B cell (primary cell): Measurements from ENCODE around the gene PLEKHM3. TPM values are rescaled to one million over a fixed set of nuclear protein-coding genes. Genes with fewer than 3 reads are reported as not detected.

Experiments
- ATAC-seq: fragments of 200-7000 bp; cut with Tn5 transposase; one replicate; pipeline ENCODE4 v1.10.0; 2021; ENCODE audit warnings: low read depth, mild to moderate bottlenecking, moderate number of reproducible peaks, moderate library complexity
- CTCF ChIA-PET: fragments of 350-600 bp; sonication (Branson Sonifier 250); formaldehyde crosslinking; loops from one replicate; lab custom pipeline; 2021; ENCODE audit warnings: antibody characterized with exemption, inconsistent platforms; lab: Charles Lee
- POLR2A ChIA-PET: fragments of 350-600 bp; sonication (Branson Sonifier 250); formaldehyde crosslinking; loops from one replicate; lab custom pipeline; 2021; ENCODE audit warnings: antibody characterized with exemption; lab: Charles Lee
- DNase-seq: peaks from one replicate; pipeline ENCODE4 v3.0.0; 2013
- H2AFZ ChIP-seq: 2 replicates; pipeline ENCODE4 v1.6.1; 2012; ENCODE audit warnings: mild to moderate bottlenecking, low read depth, low read length; ENCODE audit not compliant: insufficient read depth, poor library complexity, severe bottlenecking
- H3K27ac ChIP-seq, 2 donors: 1 replicate in 1 of 2; 2 replicates in 1 of 2; pipeline ENCODE4 v1.5.1; 2012 to 2013; ENCODE audit warnings: low read length in 2 of 2, mild to moderate bottlenecking in 2 of 2, moderate library complexity in 1 of 2
- H3K27me3 ChIP-seq, 4 experiments: fragments of 200-600 bp in 1 of 4; sonication (generic) in 1 of 4; replicated peaks in 1 of 4; 1 replicate in 2 of 4; 2 replicates in 2 of 4; pipeline versions ENCODE4 v1.6.1 to v1.7.0; 2013 to 2016; ENCODE audit warnings: low read length in 3 of 4, mild to moderate bottlenecking in 2 of 4, mixed read lengths in 1 of 4, moderate library complexity in 1 of 4; ENCODE audit not compliant: insufficient read depth in 4 of 4, control insufficient read depth in 3 of 4; ENCODE audit errors: control extremely low read depth in 1 of 4
- H3K36me3 ChIP-seq, 2 experiments: replicated peaks in 1 of 2; 1 replicate in 1 of 2; 2 replicates in 1 of 2; pipeline versions ENCODE4 v1.6.1 to v1.7.1; 2013; ENCODE audit warnings: low read length in 1 of 2; ENCODE audit not compliant: insufficient read depth in 2 of 2, control insufficient read depth in 1 of 2; ENCODE audit errors: control extremely low read depth in 1 of 2, extremely low read depth in 1 of 2
- H3K4me1 ChIP-seq, 2 donors: fragments of 200-600 bp in 1 of 2; sonication (generic) in 1 of 2; 1 replicate in 1 of 2; 2 replicates in 1 of 2; pipeline versions ENCODE4 v1.5.1 to v1.6.1; 2013 to 2017; ENCODE audit warnings: low read length in 2 of 2; ENCODE audit not compliant: control insufficient read depth in 2 of 2, insufficient read depth in 2 of 2
- H3K4me2 ChIP-seq: replicated peaks from 2 replicates; pipeline ENCODE3; 2012; ENCODE audit warnings: mild to moderate bottlenecking, low read depth, low read length; ENCODE audit not compliant: poor library complexity, severe bottlenecking
- H3K4me3 ChIP-seq, 5 experiments: fragments of 200-600 bp in 1 of 5; sonication (generic) in 1 of 5; 1 replicate in 3 of 5; 2 replicates in 2 of 5; pipeline versions ENCODE4 v1.5.1 to v1.7.0; 2011 to 2016; ENCODE audit warnings: low read length in 4 of 5, mild to moderate bottlenecking in 4 of 5, low read depth in 2 of 5, control low read depth in 1 of 5, moderate library complexity in 1 of 5; ENCODE audit not compliant: insufficient read depth in 1 of 5; ENCODE audit errors: control extremely low read depth in 1 of 5, extremely low read depth in 1 of 5
- H3K79me2 ChIP-seq: fragments of 200-600 bp; sonication (generic); one replicate; pipeline ENCODE4 v1.6.0; 2016; ENCODE audit warnings: low read length; ENCODE audit not compliant: control insufficient read depth, insufficient read depth
- H3K9ac ChIP-seq: fragments of 200-600 bp; sonication (generic); 2 replicates; pipeline ENCODE4 v1.6.1; 2017; ENCODE audit warnings: mild to moderate bottlenecking, low read length, moderate library complexity
- H3K9me3 ChIP-seq, 3 donors: one replicate each; pipeline versions ENCODE4 v1.6.1 to v1.7.1; 2013; ENCODE audit warnings: low read length in 2 of 3; ENCODE audit not compliant: control insufficient read depth in 2 of 3, insufficient read depth in 1 of 3; ENCODE audit errors: control extremely low read depth in 1 of 3
- H4K20me1 ChIP-seq: 2 replicates; pipeline ENCODE4 v1.6.0; 2012; ENCODE audit warnings: mild to moderate bottlenecking, low read length; ENCODE audit not compliant: insufficient read depth, control insufficient read depth, poor library complexity, severe bottlenecking
- H3K27ac Mint-ChIP-seq: one replicate; pipeline ENCODE4 v1.8.0; 2021; ENCODE audit warnings: mixed read lengths
- H3K27me3 Mint-ChIP-seq: one replicate; pipeline ENCODE4 v1.8.0; 2021; ENCODE audit warnings: mixed read lengths
- H3K4me1 Mint-ChIP-seq: one replicate; pipeline ENCODE4 v1.8.0; 2021; ENCODE audit warnings: mixed read lengths
- H3K4me3 Mint-ChIP-seq: one replicate; pipeline ENCODE4 v1.8.0; 2021; ENCODE audit warnings: mixed read lengths
- H3K9me3 Mint-ChIP-seq: one replicate; pipeline ENCODE4 v1.8.0; 2022; ENCODE audit warnings: mixed read lengths; ENCODE audit not compliant: insufficient read depth
- CTCF ChIP-seq: fragments of 200-600 bp; IDR thresholded peaks from one replicate; pipeline ENCODE4 v1.8.0; 2022; ENCODE audit warnings: antibody characterized with exemption, mild to moderate bottlenecking
- EZH2 ChIP-seq: IDR thresholded peaks from 2 replicates; pipeline ENCODE4 v1.6.1; 2012; ENCODE audit warnings: borderline replicate concordance, low read depth, mild to moderate bottlenecking, moderate library complexity, low read length; ENCODE audit not compliant: insufficient read depth, poor library complexity, severe bottlenecking
- WGBS: methylation state at CpG from one replicate; pipeline ENCODE4 v1.1.5; 2013; ENCODE audit warnings: missing lambda C conversion rate; ENCODE audit not compliant: insufficient coverage; 5-methylcytosine and 5-hydroxymethylcytosine counted together
- intact Hi-C: fragments of 100-400 bp; cut with micrococcal nuclease; formaldehyde crosslinking; loops from one replicate; pipeline ENCODE4 v1.10.0; 2022
- polyA plus RNA-seq: library from polyadenylated mRNA; depleted of rRNA; stranded (reverse); fragments of >200 nt; gene quantifications from 2 replicates; pipeline ENCODE4 v1.2.3, GENCODE V29; 2012
- total RNA-seq, 2 donors: library from RNA; stranded (reverse); fragments of 120-200 nt in 1 of 2; gene quantifications; 1 replicate in 1 of 2; 2 replicates in 1 of 2; pipeline versions ENCODE4 v1.2.3 to v1.2.4, GENCODE V29; 2013 to 2022

Gene PLEKHM3
- total and polyA plus RNA-seq, 2 donors (not counting 1 experiment from before 2014, with no cell fraction given) = 4.0 to 17.7 TPM

- Mint-ChIP-seq H3K9me3 (no peaks in the 10 kb centered on the region), H3K4me1 (peaks cover 6% of the 10 kb centered on the region), H3K27ac (no peak overlapping the region), H3K4me3 (no peak overlapping the region), H3K27me3 (peaks cover 12% of the 10 kb centered on the region)
- ChIA-PET CTCF (interaction anchor here (0.5 to 1.1 kb wide), 2 partner anchors 317 to 341 kb away, joined by 3 read pairs; no protein-coding TSS in a partner anchor), POLR2A (no interaction called here)
- intact Hi-C loops = loop anchor here (1.0 kb wide), 2 partner anchors 317 to 436 kb away; no protein-coding TSS in a partner anchor
- Histone ChIP-seq H2AFZ (no peak overlapping the region), H3K9ac (no peak overlapping the region), H4K20me1 (no peaks in the 10 kb centered on the region), H3K4me3 (no peak overlapping the region), H3K36me3 (no peaks in the 10 kb centered on the region), H3K4me1 (no peaks in the 10 kb centered on the region), H3K9me3 (no peaks in the 10 kb centered on the region), H3K4me2 (no peak overlapping the region), H3K79me2 (no peaks in the 10 kb centered on the region), H3K27ac (no peak overlapping the region), H3K27me3 (no peaks in the 10 kb centered on the region)
- ATAC-seq (no peak), DNase-seq (no peak)
- no CpG with 5 or more reads among the region's 2 CpGs for WGBS
- TF ChIP-seq EZH2 = no peak
- TF ChIP-seq CTCF = no peak
These were observed 37.6 kb upstream of the PLEKHM3 start for GRCh38 chr2:208062961-208063360.

GRCh38 chr2:208062113-208062512, 36.8 kb upstream of the PLEKHM3 start:
- CTCF ChIA-PET = interaction anchor here (0.7 kb wide), 1 partner anchor 316 kb away, joined by 3 read pairs; no protein-coding TSS in a partner anchor
- H3K9me3 Mint-ChIP-seq = no peaks in the 10 kb centered on the region
- peaks cover 12% of the 10 kb centered on the region for H3K27me3 Mint-ChIP-seq
- H3K4me1 Mint-ChIP-seq = peaks cover 6% of the 10 kb centered on the region
- Histone ChIP-seq H3K4me3 (no peak overlapping the region), H4K20me1 (no peaks in the 10 kb centered on the region), H3K4me1 (no peaks in the 10 kb centered on the region), H3K27me3 (no peaks in the 10 kb centered on the region), H3K79me2 (no peaks in the 10 kb centered on the region), H3K9ac (no peak overlapping the region), H3K36me3 (no peaks in the 10 kb centered on the region), H3K4me2 (no peak overlapping the region), H3K27ac (no peak overlapping the region), H2AFZ (no peak overlapping the region), H3K9me3 (no peaks in the 10 kb centered on the region)
- DNase-seq (peak; percentile 31), ATAC-seq (no peak)
- no peak overlapping the region for H3K4me3 Mint-ChIP-seq
- POLR2A ChIA-PET = no interaction called here
- no peak overlapping the region for H3K27ac Mint-ChIP-seq
- intact Hi-C loops = loop anchor here (1.0 kb wide), 2 partner anchors 316 to 435 kb away; no protein-coding TSS in a partner anchor
- TF ChIP-seq EZH2 (no peak), CTCF (peak; percentile 22)
- no CpG with 5 or more reads among the region's 4 CpGs for WGBS
